Measurements from ENCODE around the gene ELAVL2.

The ELAVL2 gene

DNA sequence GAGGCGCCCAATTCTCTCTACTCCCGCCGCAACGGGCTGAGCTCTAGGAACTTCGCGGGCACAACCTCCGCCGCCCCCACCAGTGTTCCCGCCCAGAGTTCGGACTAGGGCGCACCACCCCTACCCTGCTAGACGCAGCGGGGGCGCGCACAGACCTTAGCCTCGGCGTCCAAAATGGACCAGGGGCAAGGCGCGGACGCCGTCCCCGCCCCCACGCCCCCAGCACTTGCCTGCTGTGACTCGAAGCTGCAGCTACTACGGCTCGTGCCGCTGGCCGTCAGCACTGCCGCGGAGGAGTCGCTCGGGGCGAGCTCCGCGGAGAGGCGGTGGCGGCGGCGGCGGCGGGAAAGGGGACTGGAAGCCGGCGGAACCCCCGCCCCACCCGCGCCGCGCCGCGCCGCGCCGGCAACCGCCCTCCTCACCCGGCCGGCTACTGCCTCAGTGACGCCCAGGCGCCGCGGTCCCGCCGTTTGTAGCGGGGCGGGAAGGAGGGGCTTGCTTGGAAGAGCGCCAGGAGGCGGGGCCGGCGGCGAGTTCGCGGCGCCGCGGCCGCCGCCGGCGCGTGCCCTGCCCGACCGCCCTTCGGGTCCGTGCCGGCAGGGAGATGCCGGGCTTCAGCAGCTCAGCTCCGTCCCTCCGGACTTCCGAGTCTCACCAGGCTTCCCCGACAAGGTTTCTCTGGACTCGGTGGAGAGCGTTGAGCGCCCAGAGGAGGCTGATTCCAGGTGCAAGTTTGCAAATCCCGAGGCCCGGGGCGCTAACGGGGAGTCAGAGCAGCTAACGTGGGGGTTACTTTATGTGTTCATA, 4.5 kb downstream of the ELAVL2 start:
- no peak for DNase-seq

DNA sequence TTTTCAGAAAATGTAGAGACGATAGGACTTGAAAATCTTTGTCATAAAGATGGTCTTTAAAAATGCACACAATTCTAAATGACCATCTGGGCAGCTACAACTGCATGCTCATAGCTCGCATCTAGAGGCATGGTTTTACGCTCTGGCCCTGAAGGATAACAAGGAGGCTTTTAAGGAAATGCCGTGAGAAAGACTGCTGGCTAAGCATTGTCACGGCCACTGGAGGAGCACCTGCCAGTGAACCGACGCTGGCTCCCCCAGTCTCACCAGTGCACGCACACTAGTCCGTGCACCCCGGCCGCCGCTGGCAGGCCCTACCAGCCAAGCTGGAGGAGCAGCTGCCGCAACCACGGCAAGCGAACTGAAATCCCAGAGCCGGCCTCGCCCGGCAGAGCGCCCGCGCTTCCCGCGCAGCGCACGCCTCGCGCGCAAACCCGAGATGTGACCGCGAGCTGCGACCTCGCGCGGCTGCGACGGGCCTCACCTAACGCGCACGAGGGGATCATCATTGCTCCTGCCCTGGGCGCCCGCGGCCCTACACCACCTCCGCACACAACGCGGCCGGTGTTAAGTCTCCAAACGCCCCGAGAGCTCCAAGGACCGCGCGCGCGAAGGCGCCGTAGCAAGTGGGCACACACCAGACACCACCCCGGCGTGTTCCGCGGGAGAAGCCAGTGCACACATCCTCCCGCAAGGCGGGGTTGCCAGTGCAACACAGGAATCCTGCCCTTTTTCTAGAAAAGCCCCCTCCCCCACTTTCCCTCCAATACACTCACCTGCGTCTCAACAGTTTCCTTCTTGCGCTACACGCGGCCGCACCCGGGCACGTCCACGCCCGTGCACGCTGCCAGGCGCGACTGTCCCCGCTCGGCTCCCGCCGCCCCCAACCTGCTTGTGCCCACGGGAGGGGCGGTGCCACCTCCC, 5.3 kb downstream of the ELAVL2 start:
- DNase-seq: no peak

DNA sequence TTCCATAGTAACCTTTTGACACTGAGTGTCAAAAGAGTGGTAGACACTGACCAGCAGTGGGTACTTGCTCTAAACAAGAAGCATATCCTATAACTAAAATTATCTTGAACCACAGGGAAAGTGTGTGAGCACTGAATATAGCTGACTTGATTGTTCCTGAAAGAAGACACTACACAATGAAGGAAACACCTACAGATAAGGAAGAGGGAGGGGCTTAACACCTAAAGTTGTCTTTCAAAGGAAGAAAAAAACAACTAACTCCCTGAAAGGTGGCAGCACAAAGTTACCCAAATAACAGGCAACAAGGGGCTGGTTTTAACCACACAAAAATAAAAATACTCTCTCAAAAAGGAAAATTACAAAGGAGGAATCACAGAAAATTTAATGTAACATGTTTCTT, 6.6 kb downstream of the ELAVL2 start:
- no peak for DNase-seq

DNA sequence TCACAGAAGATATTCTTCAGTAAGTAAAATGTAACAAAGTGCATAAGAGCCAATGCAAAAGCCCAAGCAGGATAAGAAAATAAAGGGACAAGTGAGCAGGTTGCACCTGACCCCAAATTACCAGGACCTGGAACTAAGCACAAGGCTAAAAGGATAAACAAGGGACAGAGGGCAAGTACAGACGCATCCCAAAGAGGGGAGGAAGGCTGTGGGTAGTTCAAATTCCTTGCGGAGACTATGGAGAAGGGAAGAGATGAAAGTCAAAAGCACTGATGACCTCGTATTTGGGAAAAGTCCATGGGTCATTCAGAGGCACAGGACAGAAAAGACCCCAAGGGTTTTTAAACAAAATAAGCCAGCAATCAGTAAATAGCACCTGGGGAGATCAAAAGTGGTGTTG, 11.8 kb downstream of the ELAVL2 start:
- no peak for DNase-seq

DNA sequence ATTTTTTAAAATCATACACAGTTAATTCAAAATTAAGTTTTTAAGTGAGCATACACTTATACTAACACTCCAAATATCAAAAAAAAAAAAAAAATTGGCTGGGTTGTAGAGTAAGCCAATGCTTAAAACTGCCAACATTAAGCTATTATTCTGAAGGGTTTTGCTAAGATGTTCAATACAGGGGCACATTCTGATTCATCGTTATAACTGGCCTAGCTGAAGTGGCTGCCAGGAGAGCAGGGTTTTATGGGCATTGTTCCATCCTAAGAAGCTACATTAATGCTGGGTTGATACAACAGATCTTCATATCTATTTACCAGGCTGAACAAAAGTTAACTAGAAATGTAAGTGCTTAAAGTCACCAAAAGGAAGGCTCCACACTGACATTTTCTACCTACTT, 13.4 kb downstream of the ELAVL2 start:
- DNase-seq: no peak

DNA sequence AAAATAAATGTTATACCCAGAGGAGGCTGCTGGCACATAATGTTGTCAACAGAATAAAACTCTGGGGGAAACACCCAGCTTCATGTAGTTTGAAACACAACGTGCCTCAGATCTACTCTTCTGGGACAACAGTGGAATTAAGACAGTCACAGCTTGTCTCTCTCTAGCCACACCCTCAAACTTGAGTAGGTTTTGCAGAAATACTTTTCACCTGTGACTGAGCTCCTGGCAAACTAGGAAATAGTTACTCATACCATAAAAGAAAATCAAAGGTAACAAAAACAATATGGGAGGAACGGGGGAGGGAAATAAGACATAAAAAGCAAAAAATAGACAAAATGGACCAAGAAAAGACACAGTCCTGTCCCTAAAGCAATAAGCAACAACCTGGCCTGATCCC, 14.4 kb downstream of the ELAVL2 start:
- DNase-seq: no peak

DNA sequence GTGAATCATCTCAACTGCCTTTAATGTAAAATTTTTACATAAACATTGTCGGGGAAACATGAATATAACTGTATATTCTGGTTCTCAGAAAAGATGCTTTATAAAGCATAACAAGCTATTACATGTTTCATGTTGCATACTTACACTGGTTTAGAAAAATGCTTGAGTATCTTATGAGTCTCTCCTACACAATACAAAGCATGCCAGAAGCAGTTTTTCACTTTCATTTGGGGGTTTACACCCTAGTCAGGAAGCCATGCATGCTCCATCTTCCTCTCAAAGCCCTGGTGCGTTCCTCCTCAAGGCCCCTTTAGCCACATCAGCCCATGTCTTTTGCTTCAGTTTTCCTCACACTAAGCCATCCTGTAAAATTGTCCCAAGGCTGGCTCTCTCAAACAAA, 22.8 kb downstream of the ELAVL2 start:
- no peak for DNase-seq

DNA sequence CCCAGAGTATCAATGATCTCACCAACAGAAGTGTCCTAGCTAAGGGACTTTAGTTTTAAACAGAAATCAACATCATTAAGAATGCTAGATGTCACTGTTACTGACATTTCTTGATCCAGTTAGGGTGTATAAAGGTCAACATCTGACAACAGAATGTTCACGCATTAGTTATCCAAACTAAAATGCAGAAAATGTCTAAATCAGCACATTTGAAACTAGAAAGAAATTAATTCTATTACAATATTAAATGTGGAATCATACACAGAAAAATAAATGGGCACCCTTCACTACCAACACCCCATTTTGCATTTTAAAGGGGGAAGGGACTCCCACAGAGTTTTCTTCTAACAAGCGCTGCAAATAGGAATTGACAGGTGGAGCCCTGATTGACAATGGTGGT, 24.5 kb downstream of the ELAVL2 start:
- DNase-seq: no peak

DNA sequence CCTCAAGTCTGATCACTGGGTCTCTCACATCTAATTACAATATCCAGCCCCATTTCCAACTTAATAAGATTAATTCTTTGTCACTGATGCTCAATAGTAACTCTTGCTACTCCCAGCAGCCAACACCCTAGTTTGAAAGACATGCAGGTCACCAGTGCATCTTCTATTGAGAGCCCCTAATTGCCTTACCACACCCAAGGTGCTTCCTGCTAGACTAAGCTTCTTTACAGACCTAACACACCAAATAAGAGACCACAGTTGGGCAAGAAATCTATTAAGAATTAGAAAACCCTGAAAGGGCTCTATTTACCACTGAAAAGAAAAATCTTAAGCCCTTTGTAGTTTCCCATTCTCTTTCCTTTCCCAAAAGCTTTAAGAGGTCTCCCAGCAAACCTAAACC, 26.5 kb downstream of the ELAVL2 start:
- DNase-seq: no peak

DNA sequence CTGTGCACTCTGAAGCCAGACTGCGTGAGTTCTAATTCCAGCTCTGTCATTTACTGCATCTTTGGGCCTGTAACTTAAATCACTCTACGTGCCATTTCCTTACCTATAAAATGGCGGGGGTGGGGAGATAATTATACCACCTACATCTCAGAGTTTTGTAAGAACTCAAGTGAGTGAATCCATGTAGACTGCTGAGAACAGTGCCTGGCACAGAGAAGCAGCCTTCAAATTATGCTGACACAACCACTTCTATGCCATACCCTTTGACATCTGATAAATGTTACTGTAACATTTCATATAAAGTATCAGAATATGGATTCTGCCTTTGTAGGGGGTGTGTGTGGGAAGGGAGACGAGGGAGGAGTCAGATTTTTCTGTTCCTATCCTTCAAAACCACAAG, 27.7 kb downstream of the ELAVL2 start:
- no peak for DNase-seq

DNA sequence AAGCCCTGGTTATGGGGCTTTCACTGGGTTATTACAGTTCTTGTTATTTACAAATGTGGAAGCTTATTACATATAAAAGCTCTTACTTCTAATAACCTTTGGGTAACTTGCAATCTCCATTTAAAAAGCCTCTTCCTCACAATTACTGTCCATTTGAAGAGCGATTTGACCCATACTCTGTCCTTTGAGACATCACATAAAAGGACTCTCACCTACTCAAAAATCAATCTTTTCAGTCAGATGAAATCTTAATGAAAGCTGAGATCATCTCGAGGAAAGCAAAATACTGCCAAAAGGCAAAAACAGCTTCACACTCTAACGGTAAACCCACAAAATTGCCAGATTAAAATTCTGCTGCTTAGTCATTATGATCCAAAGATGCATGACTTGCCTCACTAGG, 29.8 kb downstream of the ELAVL2 start:
- DNase-seq: no peak

DNA sequence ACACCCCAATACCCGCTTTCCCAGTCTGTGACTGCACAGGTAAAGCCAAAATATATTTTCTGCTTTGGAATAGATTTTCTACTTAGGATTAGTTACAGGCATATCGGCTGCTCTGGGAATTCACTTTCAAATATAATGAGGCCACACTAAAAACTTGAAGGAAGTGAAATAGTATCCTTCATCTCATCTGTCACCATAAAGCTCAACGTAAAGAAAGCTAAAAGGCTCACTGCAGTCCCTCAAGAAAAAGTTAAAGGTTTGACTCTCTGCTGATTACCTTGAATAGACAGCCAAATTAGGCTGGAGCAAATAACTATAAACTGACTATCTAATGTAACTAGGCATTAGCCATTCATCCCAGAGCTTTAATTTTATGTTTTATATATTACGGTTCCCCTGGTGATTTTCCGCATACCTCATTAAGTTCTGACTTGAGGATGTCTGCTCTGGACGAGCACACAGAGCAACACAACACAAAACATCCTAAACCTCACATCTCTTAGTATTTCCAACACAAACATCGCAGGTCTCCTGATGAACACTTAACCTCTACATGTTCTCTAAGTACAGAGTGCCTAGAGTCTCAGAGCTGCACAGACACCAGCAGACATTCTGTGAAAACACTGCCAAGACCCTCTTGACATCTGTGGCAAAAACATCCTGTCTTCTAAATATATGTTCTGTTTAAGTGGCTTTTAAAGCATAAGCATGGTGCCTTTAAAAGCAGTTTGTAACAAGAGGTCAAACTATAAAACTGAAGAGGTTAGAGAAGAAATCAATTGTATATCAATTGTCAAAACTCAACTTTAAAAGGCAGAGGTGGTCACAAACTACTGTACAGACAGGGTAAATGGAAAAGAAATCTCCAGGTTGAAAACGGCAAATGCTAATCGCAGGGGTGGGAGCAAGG, 35.4 kb downstream of the ELAVL2 start:
- DNase-seq: no peak

DNA sequence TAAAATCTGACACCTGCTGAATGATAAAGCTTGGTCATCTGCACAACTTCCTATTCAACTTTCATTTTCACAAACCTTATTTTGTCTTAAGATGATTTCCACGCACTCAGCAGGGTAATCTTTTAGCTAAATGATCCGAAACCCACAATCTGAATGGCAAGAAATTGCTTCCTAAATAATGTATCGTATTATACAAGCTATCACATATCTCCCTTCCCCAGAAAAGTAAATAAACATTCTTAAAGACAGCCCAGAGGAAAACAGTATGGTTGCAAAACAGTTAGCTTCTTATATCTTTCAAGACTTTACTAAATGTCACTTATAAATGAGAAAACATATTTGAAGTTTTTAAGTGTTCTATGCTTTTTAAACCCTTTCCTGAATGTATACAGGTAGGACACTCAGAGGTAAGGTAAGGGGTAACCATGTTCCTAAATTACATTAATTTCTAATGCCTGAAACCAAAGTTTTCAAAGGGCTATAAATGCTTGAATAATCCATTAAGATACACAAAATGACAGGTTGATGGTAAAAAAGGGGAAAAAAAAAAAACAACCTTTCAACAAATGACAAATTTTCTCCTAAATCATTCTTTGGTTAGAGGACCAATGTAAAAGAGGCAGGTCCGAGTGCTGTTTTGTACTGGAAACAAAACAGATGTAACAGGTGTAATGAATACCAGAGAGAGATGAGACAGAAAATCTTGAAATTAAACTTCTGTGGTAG, 36.3 kb downstream of the ELAVL2 start:
- DNase-seq: no peak

DNA sequence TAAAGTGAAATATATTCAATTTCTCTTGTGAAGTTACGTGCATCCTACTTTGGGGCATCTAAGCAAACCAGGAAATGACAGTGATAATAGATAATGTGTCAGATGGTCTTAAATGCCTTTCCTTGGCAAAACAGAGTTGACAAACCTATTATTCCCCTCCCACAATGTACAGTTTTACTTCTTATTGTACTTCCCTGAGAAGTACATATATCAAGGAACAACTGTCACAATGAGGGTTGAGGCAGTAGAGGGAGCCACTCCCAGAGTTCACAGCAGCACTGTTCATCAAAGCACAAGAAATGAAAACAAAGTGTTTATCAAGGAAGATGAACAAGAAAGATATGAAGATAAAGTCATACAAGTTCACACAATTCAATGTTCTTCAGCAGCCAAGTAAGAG, 41.1 kb downstream of the ELAVL2 start:
- DNase-seq: no peak

DNA sequence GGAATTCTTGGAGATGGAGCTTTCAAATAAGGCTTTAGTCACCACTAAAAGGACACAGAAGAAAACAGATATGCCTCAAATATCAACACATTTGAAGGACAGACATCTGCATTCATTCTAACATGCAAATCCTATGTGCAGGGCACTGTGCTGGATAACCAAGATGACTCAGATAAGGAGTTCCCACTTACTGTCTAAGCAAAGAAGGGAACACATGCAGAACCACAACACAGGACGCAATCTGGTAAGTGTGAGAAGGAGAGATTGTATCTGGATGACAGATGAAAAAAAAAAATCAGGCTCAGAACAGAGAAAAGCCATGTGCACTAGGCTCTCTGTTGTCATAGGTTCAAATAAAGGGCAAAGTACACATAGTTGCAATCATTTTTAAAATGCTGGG, 42.5 kb downstream of the ELAVL2 start:
- DNase-seq: no peak

DNA sequence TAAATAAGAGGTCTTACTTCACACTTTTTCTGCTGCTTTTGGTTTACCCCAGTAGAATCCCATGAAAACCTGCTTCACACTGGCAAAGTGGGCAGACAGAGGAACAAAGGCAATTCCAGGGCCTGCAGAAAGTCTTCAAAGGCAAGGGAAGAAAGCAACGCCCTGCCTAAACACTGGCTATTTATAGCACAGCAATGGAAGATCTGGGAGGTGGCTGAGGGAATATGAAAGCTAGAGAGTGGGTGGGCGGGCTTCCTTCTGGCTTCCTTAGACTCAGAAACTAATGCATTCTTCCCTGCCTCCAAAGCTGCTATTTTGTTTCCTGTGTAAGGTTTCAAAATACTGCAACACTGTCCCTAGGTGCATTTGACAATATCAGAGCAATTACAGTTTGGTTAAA, 46.8 kb downstream of the ELAVL2 start:
- DNase-seq: no peak

DNA sequence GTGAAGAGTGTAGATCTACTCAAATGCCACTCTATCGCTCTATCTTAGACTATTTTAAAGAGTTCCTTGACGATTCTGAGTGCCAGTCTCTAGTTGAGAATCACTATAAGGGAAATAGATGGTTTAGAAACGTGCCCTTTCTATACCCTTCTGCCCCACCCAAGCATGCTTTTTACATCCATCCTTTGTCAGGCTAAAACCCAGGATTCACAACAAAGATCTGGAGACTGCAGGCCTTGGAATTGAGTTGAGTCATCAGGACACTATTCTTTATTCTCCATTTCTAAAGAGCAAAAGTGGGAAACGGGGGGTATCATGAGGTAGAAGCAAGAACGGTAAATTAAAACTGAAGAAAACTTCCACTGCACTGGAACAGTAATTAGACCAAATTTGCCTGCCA, 48.7 kb downstream of the ELAVL2 start:
- no peak for DNase-seq

DNA sequence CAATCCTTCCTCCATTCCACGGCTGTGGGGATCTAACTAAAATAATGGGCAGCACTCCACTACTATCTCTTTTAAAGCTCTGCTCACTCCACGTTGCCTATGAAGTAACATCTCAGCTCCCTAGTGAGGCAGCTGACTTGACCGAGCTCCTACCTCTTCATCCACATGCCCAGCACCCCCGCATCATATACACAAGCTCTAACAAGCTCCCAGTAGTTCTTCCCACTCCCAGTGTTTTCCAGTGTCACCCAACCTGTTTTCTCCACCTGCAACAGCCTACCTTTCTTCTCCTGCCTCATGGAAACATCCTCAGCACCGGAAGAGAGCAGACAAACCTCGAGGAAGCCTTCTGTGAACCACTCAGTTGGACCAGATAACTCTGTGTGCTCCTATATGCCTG, 50.5 kb downstream of the ELAVL2 start:
- no peak for DNase-seq

DNA sequence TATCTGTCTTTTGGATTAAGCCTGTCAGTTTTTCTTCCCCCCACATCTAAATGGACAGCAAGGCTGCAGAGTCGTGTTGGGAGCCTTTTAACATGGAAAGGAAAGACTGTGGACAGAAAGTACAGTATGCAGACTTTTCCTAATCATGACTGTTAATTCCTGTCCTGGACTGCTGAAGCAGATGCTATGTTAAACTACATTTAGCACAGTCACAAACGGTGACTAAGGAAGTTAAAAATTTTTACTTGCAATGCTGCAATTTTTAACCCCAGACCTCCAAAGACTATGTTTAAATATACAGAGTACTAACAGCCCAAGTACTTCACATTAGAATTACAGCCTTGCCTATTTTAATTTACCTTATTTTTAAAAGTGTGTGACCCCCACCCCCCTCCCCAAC, 51.8 kb downstream of the ELAVL2 start:
- DNase-seq: no peak

DNA sequence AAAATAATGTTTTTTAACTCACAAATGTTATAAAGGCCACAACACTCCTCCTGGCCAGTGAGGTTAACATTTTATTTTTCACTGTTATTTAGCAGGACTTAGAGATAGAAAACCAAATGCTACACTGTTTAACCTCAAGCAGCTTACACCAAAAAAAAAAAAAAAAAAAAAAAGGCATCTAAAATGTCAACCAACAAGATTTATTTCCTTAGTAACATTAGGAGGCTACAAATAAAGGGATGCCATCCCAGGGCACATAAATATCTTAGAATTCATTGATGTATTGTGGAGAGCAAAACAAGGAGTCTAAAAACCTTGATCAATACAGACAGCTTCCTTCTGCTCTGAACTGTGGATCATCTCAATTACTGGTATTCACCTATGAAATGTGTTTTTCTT, 53.7 kb downstream of the ELAVL2 start:
- DNase-seq: no peak

DNA sequence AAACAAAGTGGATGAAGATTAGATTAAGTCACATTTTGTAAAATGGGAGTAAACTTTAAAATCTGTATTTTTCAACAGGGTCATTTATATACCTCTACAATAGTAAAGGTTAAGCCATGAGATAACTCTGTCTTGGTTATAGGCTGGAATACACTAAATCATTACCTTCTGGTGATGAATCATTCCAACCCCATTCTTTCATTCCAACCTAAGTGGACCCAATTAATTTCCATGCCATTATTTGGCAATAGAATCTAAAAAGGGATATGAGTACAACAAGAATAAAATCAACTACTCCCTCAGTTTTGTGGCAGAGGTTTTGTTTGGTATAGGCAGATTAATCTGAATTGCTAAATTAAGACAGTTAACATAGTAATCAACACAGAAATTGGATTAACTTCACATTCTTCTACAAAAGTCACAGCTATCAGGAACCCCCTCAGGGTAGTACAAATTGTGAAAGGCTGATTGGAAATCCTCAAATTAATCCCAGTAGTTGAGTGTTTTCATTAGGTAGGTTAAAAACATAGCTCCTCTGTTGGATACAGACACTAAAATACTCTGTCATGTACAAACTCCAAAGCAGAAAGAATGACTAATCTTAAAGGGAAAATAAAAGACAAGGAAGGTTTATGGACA, 54.2 kb downstream of the ELAVL2 start:
- DNase-seq: no peak

Data from stimulated activated naive CD4-positive, alpha-beta T cell (primary cell).